ENCODE results near the gene ACTC1.

ACTC1 gene

DNA sequence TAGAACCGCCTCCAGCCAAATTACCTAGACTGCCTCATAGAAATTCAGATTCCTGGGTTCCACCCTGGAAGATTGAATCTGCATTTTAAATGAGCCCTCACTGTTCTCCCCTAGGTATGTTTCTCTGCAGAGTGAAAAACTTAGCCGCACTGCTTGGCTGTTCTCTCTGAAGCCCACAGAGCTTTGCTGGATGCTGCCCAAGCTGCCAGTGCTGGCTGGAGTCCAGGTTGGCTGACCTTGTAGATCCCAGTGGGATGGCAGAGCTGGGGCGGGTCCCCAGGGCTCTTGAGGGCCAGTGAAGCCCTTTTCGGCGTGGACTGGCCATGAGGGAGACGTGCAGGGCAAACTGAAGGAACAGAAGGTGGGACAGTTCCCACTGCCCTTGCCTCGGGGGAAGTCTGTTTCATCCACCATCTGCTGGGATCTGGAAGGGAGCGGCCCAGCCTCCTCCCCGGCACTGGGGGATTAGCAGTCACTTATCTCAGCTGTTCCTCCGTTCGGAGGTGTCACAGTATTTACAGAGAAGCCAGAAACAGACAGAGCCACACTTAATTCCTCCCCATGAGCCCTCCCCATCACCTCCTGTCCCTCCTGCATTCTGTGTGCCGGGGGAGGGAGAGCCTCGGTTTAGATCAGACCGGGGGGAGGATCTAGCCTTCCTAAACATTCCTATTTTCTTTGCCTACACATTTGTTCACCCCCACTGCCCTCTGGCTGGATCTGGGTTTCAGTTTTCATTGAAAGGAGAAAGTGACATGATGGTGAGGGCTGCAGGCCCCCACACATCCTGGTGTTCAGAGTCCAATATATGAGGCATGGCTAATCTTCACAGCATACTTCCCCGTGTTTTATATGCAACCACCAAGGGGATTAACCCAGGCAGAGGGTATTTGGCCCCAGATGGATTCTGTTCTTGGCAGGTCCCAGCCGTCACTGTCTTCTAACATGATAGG lies 4.1 kb upstream of the ACTC1 start:
- DNase-seq: no peak

DNA sequence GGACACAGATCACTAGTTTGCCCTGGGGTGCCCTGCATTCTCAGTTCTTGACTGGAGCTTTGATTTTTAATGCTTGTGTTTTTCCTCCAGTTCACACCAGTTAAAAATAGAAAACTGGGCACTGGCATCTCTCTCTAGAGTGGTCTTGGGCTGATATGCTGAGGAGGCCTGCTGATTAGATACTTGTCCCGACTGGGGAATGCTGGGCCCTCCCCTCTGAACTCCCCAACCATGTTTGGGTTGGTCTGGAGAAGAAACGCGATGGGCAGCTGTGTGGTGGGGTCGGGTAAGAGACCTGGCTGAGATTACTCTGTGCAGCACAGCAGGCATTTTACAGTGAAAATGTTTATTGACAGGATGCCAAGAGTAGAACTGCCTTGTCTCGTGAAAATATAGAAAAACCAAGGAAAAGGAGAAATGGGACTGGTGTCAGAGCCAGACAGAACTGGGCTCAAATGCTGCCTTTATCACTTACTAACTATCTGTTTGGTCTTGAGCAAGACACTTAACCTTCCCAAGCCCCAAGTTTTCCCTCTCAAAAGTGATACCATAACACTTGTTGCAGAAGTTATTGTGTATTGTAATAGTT lies 1.6 kb upstream of the ACTC1 start:
- DNase-seq: no peak

DNA sequence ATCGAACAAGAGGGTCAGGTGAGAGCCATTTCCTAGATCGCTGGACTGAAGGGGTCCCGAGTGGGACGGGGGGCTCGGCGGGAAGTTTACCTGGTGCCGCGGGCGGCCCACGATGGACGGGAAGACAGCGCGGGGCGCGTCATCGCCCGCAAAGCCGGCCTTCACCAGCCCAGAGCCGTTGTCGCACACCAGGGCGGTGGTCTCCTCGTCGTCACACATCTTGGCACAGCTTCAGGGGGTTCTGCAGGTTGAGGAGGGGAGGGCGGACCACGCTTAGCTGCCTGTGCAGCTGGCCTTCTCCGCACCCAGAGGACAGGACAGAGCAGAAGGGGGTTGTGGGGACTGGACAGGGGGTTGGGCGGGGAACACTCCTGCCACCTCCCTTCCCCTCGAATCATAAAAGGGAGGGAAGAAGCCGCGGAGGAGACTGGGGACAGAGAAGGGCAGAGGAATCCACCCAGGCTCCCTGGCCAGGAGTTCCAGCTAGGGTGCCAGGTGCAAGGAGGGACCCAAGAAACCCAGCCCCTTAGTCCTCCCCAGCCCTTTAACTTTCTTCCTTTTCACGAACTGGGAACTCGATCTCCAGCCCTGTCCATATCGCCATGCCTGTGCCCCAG lies 651 bp downstream of the ACTC1 start:
- DNase-seq: no peak

DNA sequence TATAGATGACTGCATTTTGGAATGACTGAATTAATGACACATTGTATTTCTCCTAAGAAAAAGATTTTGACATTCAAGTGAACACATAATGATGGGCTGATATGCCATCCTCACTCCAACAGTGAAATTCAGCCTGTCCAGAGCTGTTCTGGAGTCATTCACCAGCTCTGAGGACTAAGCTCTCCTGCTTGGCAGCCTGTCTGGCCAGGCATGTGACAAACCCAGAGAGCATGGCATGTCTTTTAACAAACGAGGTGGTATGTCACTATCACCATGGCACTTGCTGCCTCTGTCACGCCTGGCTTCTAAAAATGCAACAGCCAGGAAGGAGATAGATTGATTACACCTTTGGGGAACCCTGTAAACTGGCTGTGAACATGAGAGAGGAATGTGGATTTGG lies 1.4 kb downstream of the ACTC1 start:
- DNase-seq: no peak

DNA sequence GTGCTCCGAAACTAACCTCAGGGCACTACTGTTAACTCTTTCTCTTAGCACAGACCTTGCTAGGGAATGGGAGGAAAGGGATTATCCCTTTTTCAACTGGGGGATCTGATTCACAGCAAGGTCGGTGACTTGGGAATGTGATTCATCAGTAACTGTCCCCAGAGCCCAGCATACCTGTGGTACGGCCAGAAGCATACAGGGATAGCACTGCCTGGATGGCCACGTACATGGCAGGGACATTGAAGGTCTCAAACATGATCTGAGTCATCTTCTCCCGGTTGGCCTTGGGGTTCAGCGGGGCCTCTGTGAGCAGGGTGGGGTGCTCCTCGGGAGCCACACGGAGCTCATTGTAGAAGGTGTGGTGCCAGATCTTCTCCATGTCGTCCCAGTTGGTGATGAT lies 2.3 kb downstream of the ACTC1 start:
- DNase-seq: no peak

DNA sequence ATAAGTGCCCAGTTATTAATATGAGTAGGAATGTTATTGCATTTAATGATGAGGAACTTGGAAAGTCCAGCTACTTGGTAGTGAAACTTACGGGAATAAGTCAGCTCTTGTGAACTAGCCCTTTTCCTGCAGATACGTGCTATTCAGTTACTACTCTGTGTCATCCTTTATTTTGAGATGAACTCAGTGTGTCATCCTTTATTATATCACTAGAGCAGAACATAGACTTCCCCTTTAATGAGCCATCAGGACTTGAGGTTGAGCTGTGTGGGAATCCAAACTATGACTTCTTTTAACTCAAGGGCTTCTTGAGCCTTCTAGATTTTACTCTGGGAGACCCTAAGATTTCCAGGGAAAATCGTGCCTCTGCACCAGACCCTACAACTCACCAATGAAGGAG lies 3.6 kb downstream of the ACTC1 start:
- DNase-seq: no peak

DNA sequence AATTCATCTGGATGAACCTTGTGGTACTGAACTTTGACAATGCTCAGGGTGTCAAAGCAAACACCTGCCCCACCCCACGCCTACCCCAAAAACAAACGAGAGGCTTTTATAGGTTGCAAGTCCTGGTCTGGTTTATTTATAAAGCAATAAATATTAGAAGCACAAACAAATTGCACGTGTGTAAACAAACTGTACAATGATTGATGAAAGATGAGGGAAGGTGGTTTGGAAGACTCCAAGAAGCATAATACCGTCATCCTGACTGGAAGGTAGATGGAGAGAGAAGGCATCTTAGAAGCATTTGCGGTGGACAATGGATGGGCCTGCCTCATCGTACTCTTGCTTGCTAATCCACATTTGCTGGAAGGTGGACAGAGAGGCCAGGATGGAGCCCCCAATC lies 5.2 kb downstream of the ACTC1 start:
- no peak for DNase-seq

DNA sequence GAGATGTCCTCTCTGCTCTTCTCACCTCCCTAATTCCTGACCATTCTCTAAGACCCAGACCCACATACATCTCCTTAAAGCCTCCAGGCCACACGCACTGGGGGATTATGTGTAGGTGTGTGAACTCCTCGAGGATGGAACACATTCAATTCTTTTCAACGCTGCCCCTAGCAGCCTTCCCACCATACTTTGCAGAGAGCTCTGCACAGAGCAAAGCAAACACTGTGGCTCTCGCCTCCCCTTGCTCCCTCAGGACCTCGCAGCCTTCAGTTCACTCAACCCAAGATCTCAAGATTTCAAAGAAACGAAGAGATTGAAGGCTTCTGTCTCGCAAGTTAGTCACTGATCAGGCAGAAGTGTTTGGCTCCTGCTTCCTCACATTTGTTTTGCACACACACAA lies 6.0 kb downstream of the ACTC1 start:
- DNase-seq: no peak

DNA sequence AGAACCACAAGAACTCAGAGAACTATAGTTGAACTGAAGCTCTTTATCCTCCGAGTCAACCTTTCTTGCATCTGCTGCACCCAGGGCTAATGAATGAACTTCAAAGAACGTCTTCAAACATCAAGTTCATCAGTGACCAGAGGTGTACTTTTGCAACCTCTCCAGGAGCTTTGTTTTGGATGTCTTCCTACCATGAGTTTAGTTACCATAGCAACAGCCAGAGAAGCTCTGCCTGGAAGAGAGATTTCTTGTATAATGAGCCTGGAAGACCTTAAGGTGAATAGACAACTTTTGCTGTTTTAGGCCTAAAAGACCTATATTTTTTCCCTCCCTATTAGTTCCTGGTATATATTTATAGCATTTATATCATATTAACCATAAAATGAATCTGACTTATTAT lies 9.1 kb downstream of the ACTC1 start:
- DNase-seq: no peak

DNA sequence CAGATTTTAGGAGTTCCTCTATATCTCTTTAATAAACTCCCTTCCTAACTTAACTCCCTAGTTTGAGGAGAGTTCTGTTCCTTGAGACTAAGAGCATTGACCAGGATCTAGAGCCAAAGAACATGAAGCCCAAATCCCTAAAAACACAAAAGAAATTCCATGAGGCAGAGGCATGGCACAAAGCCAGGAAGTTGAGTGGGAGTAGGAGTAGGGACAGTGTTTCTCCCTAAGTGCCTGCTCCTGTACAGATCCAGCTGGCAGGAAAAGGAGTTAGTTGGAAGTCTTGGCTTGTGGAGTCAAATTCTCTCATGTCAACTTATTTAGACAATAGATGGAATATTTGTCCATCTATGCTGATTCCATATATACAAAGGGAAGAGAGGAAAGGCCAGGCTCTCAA lies 11.4 kb downstream of the ACTC1 start:
- no peak for DNase-seq

DNA sequence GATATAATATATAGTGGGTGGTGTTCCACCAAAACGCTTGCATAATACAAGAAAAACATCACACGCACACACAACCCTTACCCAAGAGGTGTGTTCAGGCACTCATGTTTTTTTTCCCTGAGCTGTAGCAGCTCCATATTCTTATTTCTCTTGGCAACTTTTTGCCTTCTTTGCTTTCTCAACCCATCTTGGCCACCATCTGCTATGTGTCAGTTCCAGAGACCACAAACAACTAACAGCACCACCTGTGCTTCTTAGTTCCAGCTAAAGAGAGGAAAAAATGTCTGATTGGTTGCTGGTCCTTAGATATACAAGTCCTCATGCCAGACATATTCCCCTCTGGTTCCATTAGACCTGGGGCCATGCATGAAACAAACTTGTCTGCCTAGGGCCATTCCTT lies 11.9 kb downstream of the ACTC1 start:
- DNase-seq: no peak

DNA sequence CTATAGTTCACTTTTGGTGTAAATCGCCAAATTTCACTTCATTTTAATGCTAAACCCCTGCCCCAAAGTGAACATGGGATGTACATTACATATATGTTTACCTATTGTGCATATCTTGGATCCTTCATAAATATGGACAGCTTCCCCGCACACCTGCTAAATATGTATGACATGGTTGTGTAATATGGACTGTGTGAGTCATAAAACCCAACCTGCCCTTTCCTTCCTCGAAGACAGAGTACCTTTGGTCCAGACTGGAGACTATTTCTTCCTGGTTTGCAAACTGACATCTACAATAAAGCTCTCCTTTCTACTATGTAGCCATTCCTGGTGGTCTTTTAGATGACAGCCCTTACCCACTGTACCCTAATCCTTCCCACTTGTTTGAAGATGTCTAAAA lies 12.4 kb downstream of the ACTC1 start:
- DNase-seq: no peak

DNA sequence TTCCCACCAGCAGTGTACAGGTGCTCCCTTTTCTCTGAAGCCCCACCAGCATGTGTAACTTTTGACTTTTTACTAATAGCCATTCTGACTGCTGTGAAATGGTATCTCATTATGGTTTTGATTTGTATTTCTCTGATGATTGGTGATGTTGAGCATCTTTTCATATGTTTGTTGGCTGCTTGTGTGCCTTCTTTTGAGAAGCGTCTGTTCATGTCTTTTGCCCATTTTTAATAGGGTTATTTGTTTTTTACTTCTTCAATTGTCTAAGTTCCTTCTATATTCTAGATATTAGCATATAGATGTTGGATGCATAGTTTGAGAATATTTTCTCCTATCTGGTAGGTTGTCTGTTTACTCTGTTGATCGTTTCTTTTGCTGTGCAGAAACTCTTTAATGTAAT lies 14.6 kb downstream of the ACTC1 start:
- DNase-seq: no peak

DNA sequence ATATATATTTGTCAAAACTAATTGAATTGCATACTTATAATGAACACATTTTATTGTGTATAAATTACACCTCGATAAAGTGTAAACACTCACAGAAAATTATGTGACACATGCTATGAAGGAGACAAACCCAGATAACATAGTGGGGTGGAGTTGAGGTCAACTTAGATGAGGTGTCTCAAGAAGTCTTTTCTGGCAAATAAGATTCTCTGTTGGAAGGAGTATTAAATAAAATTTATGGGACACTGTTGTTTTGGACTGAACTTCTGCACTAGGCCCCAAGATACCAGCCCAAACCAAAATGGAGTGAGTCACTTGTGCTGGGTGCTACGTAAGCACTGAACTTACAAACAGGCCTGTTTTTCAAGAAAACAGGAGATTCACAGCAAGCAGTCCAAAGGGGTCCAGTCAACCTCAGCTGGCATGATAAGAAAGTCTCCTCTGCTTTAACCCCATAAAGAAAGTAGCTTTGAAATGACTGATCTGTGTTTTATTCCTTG lies 18.7 kb downstream of the ACTC1 start:
- DNase-seq: no peak

DNA sequence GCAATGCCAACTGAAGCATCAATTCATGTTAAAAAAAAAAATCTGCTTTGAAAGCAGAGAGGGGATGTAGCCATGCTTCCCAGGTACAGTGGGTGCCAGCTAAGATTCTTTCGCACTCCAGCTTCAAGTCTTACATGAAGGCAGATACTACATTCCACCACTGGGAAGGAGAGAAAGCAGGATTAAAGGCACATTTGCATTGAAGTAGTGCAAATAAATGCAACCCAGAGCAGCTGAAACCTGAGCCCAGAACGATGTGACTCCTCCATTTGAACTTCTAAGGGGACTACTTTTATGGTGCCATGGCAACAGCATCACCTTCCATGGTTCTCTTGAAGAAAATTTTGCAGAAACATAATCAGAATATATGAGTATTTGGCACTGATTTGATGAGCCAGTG lies 21.4 kb downstream of the ACTC1 start:
- no peak for DNase-seq

DNA sequence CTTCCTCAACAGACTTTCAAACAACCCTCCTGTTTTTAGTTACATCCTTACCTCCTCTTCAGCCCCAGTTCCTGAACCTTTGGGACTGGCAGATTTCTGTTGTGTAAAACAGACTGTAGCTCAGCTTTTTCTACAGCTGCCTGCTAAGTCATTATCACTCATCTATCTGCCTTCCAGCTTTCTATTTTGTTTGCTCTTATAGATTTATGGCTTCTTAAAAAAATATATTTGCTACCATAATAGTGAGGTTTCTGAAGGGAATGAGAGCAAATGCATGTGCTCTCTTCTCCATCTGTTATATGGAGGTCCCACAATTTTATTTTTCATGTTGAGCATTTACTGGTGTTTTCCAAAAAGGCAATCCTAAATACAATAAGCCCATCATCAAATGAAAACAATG lies 22.3 kb downstream of the ACTC1 start:
- DNase-seq: no peak

DNA sequence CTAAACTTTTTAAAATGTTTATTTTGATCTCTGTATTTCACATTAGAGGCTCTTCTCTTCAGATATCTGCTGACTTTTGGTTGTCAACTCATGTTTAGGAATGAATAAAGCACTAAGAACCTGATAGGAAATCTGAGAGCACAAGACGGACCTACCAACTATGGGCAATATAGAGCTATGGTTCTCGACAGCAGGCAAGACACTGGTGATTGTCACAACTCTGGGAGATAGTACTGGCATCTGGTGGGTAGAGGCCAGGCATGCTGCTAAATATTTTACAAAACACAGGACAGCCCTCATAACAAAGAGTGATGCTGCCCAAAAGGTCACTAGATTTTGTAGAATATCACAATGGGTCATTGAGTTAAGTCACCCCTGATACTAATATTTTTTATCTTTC lies 23.0 kb downstream of the ACTC1 start:
- no peak for DNase-seq

DNA sequence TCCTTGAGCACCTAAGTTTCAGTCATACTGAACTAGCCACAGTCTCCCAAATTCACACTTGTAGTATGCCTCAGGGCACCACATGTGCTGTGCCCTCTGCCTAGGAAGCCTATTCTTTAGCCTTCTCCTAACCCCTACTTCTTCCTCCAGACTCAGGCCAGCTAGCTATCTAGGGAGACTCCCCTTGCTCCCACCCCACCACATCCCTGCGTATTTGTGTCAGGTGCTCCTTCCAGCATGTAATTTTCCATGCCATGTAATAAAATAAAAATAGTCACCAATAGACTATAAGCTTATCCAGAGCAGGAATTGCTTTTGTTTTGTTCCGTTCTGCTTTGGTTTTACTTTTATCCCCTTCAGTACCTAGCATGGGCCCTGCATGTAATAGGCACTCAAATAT lies 25.6 kb downstream of the ACTC1 start:
- no peak for DNase-seq

DNA sequence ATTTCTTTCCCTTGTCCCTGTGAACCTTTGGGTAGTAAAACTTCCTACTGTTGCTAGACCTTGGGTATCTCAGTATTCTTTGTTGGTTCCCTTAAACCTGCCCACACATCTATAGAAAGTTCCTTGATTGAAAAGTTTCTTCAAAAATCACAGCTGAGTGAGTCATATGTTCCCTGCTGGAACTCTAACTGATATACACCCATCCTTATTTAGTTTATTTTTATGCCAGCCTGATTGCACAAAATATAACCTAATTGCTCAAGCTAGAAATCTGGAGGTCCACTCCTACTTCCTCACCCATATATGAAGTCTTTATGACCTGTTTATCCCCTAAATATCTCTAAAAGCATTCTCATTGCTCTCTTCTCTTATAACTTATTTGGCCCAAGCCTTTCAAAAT lies 26.8 kb downstream of the ACTC1 start:
- DNase-seq: no peak

DNA sequence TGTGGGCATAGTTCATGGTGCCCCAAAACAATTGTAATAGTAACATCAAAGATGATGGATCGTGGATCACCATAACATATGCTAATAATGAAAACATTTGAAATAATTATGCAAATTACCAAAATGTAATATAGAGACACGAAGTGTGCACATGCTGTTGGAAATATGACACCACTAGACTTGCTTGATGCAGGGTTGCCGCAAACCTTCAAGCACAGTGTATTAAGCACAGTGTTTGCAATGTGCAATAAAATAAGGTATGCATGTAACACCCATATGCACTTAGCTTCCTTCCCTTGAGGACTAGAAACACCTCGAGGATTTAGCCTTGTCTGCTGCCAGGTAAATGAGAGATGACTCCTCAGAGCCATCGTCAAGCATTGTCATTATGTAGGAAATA lies 29.6 kb downstream of the ACTC1 start:
- no peak for DNase-seq

DNA sequence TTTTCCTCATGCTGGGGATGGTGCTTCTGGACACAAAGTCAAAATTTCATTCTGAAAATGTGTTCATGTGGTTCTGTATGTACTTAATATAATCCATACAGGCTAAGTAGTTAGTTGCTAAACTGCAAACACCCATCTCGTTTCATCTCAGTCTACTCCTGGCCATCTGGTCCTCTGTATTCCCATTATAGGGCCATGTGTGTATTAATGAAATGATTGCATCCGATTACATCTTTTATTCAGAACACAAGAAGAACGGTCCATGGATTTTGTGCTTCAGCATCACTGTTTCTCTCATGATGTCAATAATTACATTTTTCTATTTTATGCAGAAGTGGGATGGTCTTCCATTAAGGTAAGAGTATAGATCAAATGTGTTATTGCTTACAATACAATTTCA lies 34.4 kb downstream of the ACTC1 start:
- DNase-seq: no peak

DNA sequence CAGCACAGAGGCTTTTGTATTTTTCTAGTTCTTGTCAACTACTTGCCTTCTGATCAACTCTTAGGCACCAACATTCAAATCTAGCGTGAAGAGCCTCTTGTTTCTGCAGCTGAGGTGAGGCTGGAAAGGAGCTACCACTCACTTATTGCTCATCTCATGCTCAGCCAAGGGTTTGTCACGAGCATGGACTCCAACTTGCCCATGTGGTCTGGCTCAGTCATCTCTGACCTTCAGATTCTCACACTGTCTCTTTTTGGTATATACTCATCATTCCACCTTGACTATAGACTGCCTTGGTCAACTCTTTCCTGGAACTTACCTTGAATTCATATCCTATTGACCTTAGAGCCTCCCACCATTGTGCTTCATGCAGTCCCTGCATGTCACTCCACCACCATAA lies 35.4 kb downstream of the ACTC1 start:
- DNase-seq: no peak

DNA sequence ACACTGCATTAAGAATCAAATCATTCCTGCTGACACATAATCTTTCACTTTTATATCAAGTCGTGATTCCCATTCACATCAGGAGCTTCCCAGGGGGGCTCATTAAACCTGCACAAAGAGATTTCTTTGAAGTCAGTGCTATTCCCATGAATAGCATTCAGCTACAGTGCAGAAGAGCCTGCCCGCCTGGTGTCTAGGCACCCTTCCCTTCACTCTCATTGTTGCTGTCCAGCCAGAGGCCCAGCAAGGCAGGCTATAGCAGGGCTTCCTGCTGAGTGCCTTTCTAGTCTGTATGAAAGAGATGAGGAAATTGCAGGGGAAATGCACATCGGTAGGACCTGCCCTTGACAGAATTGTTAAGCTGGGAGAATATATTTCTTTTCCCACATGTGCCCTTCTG lies 36.0 kb downstream of the ACTC1 start:
- no peak for DNase-seq

DNA sequence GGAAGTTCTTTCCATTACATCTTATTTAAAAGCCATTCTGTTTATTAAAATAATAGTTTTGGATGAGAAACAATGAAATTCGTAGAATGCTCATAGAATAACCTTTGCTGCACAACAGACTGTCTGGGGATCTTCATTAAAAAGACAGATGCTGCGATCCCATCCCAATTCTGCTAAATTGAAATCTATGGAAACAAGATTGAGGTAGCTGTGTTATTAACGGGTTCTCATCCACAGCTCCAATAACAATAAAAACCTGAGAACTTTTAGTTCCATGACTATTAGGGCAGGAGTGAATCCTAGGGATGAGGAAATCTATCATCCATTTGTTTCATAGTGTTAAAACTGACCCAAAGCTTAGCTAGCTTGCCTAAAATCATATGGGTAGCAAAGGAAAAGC lies 38.1 kb downstream of the ACTC1 start:
- no peak for DNase-seq
